ENCODE results near the gene PLA2G2C.

The PLA2G2C gene

DNA sequence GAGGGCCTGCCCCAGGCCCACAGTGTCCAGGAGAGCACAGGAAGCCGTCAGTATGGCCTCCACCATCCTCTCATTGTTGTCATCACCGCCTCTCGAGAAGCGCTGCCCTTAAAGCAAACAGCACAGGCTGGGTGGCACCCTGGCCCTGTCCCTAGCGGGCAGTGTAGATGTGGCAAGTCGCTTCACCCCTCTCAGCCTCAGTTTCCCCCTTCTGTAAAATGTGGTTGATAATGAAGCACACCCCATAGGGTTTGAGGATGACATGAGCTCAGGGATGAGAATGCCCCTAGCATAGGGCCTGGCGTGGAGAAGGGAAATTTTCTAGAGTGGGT, 33.8 kb downstream of the PLA2G2C start:
- DNase-seq (ENCODE audit: low read depth in 2 of 2), result no peak

DNA sequence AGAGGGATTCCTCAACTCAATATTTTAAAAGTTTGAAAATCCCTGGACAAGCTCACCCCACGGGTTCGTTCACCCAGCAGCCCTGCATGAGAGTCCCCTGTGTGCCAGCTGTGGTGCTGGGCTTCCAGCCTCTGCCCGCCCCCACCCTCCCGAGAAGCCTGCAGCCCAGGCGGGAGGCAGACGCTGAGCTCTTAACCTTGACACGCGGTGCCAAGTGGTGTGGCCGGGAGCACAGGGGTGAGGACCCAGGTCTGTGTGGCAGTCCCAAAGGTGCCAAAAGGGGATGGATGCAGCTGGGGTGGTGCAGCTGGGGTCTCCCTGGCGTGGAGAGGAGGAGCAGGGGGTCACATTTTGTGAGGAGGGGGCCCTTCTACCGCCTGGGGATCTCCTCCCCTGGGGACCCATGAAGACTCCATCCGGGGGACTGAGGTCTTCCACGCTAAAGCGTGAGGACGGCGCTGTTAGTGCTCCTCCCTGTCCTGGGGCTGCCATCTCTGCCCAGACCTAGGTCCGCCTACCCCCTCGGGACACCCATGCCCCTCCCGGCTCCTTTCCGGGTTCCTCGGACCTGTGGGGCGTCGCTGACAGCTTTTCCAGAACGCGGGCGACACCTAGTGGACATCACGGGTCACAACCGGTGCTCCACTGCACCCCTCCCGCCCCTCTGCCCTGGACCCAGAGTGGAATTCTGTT, 34.3 kb downstream of the PLA2G2C start:
- DNase-seq (ENCODE audit: low read depth in 2 of 2), result peak; percentile 53 to 67

DNA sequence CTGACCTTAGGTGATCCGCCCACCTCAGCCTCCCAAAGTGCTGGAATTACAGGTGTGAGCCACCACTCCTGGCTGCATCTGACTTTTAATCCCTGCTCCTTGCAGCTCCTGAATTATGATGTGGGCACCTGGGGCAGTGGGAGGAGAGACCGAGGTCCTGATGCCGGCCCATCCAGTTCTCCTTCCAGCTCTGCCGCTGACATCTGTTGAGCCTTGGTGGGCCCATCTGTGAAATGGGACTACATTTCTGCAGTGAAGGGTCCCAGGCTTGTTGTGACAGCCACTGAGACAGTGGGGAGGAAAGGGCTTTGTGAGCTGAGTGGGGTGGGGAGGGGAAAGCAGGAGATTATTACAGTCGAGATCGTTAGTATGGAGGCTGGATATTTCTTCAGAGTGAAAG, 35.3 kb downstream of the PLA2G2C start:
- DNase-seq (ENCODE audit: low read depth in 2 of 2), result no peak

DNA sequence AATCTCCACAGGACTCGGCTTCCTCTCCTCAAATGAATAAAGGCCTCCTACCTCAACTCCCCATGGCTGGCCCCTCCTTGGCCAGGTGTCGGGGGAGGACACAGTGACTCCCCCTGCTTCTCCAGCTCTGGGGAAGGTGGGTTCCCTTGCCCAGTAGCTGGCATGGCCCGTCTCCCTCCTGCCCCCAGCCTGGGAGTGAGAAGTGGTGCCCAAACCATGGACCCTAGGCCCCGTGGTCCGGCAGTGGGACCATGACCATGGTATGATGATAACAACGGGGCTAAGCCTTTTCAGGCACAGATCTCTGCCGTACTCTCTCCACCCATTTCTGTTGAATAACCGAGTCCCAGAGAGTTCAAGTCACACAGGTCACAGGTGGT, 36.0 kb downstream of the PLA2G2C start:
- no peak for DNase-seq (ENCODE audit: low read depth in 2 of 2)

DNA sequence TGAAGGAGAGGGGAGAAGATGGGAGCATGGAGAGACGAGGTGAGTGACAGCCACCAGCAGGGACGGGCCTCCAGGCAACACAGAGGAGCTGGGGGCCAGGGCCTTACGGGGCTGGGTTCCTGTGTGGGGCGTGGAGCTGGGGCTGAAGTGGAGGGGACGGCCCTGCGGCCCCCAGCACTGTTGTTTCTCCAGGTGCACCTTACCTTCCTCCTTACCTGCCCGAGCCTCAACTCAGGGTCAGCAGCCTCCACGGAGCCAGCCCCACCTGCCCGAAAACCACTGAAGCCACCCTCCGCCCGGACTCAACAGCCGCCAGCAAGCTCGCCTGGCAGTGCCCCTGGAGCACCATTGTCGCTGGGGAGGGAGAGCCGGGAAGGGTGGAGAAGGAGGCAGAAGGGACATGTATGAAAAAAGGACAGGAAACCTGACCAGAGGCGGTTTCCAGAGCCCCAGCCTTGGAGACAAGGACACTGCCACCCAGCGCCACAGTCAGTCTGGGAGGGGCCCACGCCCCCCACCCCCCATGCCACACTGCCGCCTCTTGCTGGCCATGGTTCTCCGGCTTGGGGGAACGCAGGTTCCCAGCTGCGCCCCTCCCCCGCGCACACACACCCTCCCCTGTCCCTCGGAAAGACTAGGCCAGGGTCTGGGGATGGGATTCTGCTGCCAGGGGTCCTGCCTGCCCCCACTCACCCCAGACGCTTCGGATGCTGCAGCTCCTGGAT, 36.6 kb downstream of the PLA2G2C start:
- no peak for DNase-seq (ENCODE audit: low read depth in 2 of 2)

DNA sequence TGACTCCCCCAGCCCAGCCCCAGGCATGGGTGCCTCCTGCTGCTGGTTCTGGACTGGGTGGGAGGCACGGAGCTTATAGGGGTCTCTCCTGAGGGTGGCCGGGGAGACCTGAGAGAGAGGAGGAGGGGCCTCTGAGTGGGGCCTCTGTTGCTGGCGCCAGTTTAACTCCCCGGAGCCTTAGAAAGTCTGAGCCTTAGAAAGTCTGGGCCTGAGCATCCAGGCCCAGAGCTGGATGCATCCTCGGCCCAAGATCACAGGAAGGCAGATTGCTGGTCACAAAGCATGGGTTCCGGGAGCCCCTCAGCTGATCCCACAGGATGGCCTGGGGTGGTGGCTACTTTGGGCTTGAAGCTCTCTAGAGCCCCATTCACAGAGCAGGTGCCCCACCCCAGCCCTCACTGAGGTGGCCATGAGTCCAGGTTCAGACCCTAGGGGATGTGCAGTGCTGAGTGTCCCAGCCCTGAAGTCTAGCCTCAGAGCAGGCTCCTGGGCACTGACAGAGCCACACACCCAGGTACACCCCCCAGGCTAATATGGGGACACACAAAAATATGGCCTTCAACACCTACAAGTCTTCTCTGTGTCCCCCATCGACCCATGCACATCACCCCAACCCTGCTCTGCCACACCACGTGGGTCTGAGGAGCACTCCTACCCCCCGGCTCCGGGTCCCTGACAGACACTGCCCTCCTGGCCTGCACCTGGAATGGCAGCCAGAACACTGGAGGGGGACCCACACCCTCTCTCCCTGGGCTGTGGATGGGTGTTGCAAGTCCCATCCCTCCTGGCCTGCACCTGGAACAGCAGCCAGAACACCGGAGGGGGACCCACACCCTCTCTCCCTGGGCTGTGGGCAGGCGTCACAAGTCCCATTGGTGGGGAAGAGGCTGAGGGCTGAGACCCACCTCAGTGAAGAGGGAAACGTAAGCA, 37.5 kb downstream of the PLA2G2C start:
- no peak for DNase-seq (ENCODE audit: low read depth in 2 of 2)

DNA sequence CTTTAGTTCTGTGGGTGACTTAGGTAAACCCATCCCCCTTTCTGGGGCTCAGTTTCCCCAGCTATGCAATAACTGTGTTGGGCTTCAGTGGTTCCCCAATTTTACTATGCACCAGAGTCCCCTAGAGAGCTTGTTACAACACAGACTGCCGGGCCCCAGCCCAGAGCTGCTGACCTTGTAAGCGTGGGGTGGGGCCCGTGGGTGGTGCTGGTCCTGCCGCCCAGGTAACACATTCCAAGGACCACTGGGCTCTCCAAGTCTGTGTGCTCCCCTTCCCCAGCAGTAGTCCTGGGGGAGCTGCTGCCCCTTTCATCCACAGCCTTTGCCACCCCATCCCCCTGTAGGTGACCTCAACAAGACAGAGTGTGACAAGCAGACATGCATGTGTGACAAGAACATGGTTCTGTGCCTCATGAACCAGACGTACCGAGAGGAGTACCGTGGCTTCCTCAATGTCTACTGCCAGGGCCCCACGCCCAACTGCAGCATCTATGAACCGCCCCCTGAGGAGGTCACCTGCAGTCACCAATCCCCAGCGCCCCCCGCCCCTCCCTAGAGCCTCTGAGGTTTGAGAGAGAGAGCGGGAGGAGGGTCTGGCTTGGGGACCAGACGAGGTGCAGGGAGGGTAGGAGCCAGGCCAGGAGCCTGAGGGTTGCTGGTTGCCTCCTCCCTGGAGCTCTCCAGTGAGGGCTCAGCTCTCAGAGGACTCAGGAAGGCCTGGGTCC, 38.3 kb downstream of the PLA2G2C start:
- DNase-seq (ENCODE audit: low read depth in 2 of 2), result no peak

DNA sequence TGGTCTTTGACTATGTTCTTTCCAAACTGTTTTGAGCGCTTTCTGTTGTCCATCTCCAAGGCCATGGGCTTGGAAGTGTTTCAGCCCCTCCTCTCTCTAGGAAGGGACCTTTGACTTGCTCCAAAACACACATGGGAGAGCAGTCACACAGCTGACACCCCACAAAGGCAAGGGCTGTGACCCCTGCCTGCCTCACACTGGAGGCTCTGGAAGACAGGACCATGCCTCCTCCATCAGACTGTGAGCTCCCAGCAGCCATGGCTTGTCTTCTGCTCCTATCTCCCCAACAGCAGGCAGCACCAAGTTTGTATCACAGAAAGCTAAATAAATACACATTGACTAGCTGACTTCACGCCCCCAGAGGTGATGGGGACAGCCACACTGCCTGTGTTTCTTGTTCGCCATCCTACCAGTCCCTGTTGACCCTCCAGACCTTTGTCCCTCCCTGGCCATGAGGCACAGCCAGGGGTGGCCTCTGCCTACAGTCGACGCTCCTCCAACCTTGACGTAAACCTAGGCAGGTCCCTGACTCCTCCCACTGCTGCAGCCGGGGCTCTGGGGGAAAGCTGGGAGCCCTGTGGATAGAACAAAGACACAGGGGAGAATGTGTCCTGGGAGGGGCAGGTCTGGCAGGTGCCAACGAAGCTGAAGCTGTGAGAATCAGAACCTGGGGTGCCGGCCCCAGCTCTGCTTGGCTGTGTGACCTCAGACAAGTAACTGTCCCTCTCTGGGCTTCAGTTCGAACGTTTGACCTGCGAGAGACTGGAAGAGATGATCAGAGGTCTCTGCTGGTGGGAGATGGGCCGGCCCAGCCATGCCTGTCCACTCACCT, 42.4 kb downstream of the PLA2G2C start:
- no peak for DNase-seq (ENCODE audit: low read depth in 2 of 2)

DNA sequence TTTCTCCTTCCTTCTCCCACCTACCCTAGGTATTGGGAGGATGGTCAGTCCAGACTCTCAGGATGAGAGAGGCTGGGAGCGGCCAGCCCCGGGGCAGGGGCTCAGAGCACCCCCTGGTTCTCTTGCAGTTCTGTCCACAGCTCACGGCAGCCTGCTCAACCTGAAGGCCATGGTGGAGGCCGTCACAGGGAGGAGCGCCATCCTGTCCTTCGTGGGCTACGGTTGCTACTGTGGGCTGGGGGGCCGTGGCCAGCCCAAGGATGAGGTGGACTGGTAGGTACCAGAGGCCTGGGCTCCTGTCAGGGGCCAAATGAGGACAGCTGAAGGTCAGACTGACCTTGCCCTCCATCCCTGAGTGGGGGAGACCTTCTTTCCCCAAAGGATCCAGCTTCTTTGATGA, 43.0 kb downstream of the PLA2G2C start:
- no peak for DNase-seq (ENCODE audit: low read depth in 2 of 2)

DNA sequence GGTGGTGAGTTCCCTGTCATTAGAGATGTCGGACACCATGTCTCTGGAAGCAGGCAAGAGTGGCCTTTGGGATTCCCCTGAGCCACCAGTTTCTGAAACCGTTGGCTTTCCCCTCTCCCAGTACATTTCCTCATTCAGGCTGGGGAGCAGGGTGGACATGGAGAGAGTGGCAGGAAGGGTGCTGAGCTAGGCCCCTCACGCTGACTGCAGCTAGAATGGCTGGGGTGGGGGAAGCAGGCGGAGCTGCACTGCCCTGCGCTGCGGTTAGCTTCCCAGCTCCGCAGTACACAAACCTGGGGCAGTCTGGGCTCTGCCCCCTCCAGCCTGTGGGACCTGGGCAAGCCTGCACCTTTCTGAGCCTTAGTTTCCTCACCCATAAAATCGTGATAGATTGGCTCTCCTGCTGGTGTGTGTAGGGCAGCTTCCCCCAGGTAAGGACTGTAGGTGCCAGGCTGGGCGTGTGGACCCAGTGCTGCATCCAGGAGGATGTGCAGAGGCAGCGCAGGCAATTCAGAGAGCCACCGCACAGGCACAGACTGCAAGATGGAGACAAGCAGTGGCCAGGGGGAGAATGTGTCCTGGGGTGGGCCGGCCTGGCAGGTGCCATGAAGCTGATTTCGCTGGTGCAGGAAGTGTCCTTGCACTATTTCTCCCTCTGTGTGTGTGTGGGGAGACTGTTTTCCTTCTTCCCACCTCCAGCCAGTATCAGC, 44.2 kb downstream of the PLA2G2C start:
- DNase-seq (ENCODE audit: low read depth in 2 of 2), result no peak

DNA sequence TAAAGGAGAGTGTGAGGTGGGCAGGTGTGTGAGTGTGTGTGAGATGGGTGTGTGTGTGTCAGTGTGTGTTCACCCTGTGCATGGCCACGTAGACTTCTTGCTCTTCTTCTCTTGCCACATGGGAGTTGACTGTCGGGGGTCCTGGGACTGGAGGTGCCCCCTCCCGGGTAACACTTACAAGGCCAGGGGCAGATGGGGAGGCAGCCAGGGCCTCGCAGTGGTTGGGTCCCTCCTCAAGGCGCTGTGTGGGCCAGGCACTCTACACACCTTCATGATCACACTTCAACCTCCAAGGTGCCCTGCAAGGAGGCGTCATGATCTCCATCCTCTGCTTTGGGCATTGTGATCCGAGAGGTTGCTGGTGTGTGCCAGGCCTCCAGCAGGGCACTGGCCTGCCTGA, 44.9 kb downstream of the PLA2G2C start:
- no peak for DNase-seq (ENCODE audit: low read depth in 2 of 2)

DNA sequence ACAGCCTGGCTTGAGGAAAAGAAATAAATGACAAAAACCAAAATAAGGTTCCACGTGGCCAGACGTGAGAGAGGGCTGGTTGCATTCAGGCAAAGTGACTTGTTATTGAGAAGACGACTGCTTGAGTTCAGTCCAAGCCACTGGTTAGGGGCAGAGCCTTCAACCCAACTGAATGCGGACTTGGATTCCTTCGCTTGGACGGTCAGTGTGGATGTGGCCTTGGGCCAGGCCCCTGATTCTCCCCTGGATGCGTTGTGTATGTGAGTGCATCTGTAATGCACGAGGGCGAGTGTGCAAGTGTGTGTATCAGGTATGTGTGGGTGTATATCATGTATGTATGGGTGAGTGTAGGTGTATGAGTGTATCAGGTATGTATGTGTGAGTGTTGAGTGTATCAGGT, 45.3 kb downstream of the PLA2G2C start:
- DNase-seq (ENCODE audit: low read depth in 2 of 2), result no peak

DNA sequence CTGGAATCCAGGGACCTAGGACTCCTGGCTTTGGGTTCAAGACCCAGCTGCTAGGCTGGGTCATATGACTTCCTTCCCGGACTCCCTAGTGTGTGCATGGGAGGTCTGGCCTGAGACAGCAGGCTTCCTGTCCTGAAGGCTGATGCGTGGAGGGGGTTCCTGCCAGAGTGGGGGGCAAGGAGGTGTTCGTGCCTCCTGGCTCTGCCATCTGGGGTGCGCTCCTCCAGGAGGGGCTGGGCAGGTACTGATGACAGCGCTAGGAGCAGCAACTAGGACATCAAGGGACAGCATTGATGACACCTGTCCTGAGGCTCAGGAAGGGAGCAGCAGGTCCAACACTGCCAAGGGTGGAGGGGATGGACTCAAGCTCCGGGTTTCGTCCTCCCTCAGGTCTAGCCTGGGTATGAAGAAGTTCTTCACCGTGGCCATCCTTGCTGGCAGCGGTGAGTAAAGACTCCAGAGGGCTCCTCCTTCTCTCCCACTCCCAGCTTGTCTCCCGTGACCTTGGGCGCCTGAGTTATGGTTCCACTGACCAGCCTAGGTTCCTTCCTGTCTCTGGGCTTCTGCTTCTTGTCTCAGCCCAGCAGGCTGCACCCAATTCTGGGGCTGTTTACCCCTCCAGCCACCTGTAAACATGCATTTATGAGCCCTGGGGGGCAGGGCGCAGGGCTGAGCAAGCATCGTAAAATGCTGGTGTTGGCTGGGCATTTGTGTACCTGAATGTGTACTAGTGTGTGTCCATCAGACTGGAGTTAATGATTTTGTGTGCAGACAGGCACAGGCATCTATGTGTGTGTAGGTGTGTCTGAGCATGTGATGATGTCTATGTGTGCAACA, 46.3 kb downstream of the PLA2G2C start:
- DNase-seq (ENCODE audit: low read depth in 2 of 2), result no peak

DNA sequence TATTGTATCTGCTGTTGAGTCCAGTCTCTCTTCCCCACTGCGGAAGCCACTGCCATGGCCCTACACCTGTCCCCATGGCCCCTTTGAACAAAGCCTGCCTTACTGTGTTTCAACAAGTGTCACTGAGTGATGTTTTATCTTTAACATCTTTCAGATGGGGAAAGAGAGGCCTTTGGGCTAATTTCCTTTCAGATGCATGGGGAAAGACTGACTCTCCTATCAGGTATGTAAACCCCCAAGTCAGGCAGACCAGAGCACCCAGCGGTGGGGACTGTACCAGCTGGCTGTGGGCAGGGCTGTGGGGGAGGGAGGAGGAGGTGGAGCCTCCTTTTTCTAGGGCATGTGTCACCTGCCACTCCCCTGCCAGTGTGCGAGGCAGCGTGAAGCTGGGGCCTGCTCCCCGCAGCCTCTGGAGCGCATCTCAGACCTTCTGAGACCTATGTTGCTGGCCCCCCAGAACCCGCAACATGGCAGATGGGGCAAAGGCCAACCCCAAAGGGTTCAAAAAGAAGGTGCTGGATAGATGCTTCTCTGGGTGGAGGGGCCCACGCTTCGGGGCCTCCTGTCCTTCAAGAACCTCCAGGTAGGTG, 47.3 kb downstream of the PLA2G2C start, which contains the start of gene PLA2G2F:
Gene PLA2G2F, plus strand, starts transcription at position 363 of the 590 bp plus-strand sequence. Its CDS starts 105 bp downstream, at position 468.
- DNase-seq (ENCODE audit: low read depth in 2 of 2), result no peak

DNA sequence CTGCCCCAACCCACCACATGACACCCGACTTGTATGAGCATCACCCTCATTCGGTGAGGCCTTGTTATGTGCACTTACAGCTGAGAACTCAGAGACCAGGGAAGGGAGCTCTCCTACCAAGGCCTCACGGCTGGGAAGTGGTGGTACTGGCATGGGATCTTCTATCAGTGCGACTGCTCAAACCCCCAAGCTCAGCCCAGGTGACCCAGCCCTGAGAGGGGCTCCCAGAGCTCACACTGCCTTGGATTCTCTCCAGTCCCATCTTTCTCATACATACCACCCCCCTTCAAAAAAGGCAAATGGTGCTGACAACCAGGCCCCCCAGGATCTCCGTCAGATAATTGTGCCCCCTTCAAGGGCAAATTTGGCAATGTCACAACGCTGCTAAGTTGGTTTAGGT, 48.0 kb downstream of the PLA2G2C start:
- no peak for DNase-seq (ENCODE audit: low read depth in 2 of 2)

DNA sequence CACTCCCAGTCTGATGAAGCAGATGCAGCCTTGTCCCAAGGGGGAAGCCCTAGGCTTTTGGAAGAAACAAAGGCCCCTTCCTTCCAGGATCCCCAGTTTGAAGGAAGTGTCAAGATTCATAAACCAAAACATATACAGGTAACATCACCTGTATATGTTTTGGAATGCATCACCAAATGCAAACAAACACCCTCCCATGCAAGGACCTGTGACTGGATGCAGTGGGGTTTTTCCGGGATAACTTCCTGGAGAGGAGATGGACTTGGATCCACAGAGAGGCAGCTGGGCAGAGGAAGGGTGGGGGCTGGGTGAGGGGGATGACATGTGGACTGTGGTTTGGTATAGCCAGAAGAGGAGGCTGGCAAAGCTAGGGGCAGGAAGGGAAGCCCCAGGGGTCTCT, 48.7 kb downstream of the PLA2G2C start:
- DNase-seq (ENCODE audit: low read depth in 2 of 2), result no peak

DNA sequence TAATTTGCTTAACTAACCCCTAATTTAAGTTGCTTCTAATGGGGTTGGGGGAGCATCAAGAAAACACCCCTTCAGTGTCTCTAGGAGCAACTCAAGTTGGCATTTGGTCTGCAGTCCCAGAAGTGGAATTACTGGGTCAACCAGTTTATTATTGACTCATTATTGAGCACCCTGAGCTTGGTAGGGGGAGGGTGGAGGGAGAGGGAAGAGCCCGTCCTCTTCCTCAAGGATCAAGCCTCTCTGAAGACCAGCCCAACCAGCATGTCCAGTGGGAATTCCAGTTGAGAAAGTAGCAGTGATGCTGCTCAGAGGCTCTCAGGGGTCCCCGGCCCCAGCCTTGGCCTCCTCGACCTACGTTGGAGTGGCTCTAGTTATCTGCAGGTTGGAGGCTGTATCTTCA, 49.3 kb downstream of the PLA2G2C start:
- DNase-seq (ENCODE audit: low read depth in 2 of 2), result no peak

DNA sequence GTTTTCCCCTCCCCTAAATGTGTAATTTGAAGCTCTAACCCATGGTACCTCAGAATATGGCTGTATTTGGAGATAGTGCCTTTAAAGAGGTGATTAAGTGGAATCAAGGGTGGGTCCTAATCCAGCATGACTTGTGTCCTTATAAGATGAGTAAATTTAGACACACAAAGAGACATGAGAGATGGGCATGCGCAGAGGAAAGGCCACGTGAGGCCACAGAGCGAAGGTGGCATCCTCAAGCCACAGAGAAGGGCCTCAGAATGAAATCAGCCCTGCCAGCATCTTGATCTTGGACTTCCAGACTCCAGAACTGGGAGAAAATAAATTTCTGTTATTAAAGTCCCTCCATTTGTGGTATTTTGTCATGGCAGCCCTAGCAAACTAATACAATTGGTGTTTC, 50.1 kb downstream of the PLA2G2C start:
- DNase-seq (ENCODE audit: low read depth in 2 of 2), result no peak

DNA sequence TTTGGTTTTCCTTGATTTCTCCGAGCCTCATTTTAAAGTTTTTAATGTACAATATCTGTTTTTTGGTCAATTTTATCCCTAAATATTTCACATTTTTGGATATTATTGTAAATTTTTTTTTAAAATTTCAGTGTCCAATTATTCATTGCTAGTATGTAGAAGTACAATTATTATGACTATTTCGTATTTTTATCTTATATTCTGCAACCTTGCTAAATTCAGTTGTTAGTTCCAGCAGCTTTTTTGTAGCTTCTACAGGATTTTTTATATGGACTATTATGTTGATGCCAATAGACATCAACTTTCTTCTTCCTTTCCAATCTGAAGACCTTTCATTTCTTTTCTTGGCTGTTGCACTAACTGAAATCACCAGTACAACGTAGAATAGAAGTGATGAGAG, 51.3 kb downstream of the PLA2G2C start:
- DNase-seq (ENCODE audit: low read depth in 2 of 2), result no peak

All from stimulated activated CD4-positive, alpha-beta T cell treated with anti-CD3 and anti-CD28 coated beads, Interleukin-1b, Interleukin-23, amount 100 ng/mL, for 1 hour (primary cell).